ENCODE data around the gene FIZ1.

Gene FIZ1

GRCh38 chr19:55635856-55636440 is 36.6 kb upstream of the FIZ1 start:
- DNase-seq (ENCODE audit: low read depth), result no peak

GRCh38 chr19:55635334-55635717 is 36.0 kb upstream of the FIZ1 start:
- no peak for DNase-seq (ENCODE audit: low read depth)

DNA sequence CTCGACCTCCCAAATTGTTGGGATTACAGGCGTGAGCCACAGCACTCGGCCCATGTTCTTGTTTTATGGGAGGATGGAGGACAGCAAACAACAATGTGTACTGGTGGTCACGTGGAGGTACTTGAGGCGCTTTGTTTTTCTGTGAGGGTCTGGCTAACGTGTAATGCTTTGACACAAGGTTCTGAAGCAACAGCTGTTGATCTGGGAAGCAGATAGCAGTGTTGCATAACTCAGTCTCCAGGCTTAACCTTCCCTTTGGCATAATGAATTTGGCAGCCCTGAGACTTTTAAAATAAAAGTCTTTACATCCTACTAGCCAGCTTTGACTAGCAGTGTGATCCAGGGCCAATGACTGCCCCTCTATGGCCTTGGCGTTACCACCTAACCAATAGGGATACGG is 34.5 kb upstream of the FIZ1 start:
- no peak for DNase-seq (ENCODE audit: low read depth)

- DNase-seq (ENCODE audit: low read depth), result peak; percentile 71
Measured at GRCh38 chr19:55632463-55632834, 33.1 kb upstream of the FIZ1 start.

DNA sequence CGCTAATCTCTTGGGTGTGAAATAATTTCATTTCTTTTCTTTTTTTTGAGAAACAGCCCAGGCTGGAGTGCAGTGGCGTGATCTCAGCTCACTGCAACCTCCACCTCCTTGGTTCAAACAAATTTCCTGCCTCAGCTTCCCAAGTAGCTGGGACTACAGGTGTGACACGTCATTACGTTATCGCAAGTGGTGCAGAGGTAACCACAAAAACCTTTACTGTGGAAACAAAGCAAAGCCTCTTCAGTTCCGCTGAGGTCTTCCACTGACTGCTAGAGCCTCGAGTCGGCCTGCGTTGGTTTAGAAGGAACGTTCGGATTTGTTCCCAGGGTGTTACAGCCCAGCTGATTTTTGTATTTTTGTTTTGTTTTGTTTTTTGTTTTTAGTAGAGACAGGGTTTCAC is 27.0 kb upstream of the FIZ1 start:
- peak; percentile 67 for DNase-seq (ENCODE audit: low read depth)

DNA sequence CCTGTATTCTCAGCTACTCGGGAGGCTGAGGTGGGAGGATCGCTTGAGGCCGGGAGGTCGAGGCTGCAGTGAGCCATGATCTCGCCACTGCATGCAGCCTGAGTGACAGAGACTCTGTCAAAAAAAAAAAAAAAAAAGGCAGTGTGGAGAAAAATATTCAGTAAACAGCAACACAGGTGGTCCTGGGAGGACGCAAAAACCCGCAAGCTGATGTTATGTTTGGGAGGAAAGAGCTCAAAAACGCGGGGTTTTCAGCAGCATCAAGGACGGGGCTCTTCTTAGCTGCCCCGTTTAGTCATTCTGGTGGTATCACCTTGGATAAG is 25.6 kb upstream of the FIZ1 start:
- DNase-seq (ENCODE audit: low read depth), result no peak

GRCh38 chr19:55624109-55625003 is 25.0 kb upstream of the FIZ1 start, which contains the start of gene ZNF784:
Gene ZNF784, minus strand, starts transcription at chr19:55624566. Its CDS starts 5 bp downstream, at chr19:55624561.
- DNase-seq (ENCODE audit: low read depth), result peak; percentile 86

DNA sequence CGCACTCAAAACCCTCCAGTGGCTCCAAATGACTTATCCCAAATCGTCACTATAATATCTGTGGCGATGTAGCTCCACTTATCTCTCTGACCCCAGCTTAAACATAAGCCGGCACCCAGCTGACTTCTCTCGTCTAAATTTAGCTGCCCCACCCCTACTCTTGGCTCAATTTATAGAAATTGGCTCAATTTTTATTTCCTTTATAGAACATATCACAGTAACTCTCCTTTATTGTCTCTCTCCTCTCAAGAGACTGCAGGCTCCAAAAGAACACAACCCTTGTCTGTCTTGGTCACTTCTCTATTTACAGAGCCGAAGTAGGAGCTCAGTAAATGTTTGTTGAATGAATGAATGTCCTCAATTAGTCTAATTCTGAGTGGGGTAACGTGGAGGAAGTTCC is 24.2 kb upstream of the FIZ1 start:
- DNase-seq (ENCODE audit: low read depth), result no peak

DNA sequence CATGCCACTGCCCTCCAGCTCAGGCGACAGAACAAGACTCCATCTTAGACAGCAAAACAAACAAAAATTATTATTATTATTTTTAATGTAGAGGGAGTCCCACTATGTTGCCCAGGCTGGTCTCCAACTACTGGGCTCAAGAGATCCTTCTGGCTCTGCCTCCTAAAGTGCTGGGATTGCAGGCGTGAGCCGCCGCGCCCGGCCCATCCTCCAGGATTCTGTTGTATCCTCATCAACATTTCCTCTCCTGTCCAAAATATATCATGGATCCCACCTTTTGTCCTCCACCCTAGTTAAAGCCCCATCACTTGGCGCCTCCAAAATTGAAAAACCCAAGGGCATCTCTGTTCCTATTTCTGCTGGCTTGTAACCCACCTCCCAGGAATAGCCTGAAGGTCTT is 23.8 kb upstream of the FIZ1 start:
- no peak for DNase-seq (ENCODE audit: low read depth)

DNA sequence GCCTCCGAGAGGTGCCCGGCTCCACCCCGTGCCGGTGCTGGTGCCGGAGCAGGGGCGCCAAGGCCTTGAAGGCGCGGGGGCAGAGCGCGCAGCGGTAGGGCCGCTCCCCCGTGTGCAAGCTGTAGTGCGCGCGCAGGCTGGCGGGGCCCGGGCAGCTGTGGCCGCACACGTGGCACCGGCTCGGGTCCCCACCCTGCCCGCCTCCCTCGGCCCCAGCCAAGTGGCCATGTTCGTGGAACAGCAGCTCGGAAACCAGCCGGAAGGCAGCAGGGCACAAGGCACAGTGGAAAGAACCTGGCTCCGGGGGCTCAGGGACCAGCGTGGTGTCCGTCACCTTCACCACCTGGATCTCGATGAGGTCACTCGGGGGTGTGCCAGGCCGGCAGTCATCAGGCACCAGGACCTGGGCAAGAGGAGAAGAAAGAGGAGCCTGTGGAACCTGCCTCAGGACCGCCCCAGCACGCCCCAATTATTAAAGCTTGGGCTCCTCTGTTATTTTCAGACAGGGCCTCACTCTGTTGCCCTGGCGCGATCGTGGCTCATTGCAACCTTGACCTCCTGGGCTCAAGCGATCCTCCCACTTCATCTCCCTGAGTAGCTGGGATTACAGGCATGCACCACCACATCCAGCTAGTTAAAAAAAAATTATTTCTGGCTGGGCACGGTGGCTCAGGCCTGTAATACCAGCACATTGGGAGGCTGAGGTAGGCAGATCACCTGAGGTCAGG is 23.1 kb upstream of the FIZ1 start:
- no peak for DNase-seq (ENCODE audit: low read depth)

DNA sequence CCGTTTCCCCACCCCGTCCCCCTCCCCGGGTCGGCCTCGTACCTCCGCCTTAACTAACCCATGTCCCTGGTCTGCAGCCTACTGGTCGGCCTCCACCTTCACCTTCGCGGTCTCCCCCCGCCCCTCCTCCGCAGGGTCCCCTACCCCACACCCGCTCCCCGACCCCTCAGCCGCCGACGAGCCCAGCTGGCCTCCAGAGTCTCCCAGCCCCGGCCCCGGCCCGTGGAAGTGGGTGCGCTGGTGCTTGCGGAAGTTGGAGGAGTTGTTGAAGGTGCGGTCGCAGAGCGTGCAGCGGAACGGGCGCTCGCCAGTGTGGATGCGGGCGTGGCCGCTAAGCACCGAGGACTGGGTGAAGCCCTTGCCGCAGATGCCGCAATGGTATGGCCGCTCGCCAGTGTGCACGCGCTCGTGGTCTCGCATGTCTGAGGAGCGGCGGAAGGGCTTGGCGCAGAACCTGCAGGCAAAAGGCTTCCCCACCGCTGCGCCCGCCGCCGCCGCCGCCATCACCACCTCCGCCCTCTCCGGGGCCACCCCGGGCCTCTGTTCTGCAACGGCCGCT is 22.4 kb upstream of the FIZ1 start:
- no peak for DNase-seq (ENCODE audit: low read depth)

GRCh38 chr19:55621205-55621672 is 21.9 kb upstream of the FIZ1 start:
- DNase-seq (ENCODE audit: low read depth), result no peak

GRCh38 chr19:55620410-55621204 is 21.3 kb upstream of the FIZ1 start:
- DNase-seq (ENCODE audit: low read depth), result no peak

GRCh38 chr19:55619286-55619685 is 20.0 kb upstream of the FIZ1 start:
- DNase-seq (ENCODE audit: low read depth), result no peak

DNA sequence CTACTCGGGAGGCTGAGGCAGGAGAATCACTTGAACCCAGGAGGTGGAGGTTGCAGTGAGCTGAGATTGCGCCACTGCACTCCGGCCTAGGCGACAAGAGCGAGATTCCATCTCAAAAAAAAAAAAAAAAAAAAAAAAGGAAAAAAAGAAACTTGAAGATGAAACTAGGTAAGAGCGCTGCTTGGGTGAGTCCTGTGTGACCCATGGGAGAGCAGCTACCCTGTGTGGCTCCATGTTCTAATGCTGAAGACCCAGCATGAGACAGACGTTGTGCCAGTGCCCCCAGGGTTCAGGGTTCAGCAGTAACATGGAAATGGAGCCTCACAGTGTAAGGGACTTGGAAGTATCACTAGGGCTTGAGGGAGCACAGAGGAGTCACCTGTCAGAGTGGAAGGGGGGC is 19.1 kb upstream of the FIZ1 start:
- no peak for DNase-seq (ENCODE audit: low read depth)

GRCh38 chr19:55617426-55617825 is 18.1 kb upstream of the FIZ1 start:
- DNase-seq (ENCODE audit: low read depth), result no peak

DNA sequence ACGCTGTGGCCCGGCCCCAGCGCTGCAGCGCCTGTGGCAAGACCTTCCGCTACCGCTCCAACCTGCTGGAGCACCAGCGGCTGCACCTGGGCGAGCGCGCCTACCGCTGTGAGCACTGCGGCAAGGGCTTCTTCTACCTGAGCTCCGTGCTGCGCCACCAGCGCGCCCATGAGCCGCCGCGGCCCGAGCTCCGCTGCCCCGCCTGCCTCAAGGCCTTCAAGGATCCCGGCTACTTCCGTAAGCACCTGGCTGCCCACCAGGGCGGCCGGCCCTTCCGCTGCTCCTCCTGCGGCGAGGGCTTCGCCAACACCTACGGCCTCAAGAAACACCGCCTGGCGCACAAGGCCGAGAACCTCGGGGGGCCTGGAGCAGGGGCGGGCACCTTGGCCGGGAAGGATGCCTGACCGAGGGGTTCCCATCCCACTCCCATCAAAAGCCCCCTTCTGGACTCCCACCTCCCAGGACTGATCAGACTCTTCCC is 17.1 kb upstream of the FIZ1 start:
- no peak for DNase-seq (ENCODE audit: low read depth)

DNA sequence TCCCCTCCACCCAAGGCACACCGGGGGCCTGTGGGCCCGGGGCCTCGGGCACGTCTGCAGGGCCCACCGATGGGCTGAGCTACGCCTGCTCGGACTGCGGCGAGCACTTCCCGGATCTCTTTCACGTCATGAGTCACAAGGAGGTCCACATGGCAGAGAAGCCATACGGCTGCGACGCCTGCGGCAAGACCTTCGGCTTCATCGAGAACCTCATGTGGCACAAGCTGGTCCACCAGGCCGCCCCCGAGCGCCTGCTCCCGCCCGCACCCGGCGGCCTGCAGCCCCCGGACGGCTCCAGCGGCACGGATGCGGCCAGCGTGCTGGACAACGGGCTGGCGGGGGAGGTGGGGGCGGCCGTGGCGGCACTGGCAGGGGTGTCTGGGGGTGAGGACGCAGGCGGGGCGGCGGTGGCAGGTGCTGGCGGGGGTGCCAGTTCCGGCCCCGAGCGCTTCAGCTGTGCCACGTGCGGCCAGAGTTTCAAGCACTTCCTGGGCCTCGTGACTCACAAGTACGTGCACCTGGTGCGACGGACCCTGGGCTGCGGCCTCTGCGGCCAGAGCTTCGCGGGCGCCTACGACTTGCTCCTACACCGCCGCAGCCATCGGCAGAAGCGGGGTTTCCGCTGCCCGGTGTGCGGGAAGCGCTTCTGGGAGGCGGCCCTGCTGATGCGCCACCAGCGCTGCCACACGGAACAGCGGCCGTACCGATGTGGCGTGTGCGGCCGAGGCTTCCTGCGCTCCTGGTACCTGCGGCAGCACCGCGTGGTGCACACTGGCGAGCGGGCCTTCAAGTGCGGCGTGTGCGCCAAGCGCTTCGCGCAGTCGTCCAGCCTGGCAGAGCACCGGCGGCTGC is 16.5 kb upstream of the FIZ1 start:
- no peak for DNase-seq (ENCODE audit: low read depth)

- DNase-seq (ENCODE audit: low read depth), result no peak
Measured at GRCh38 chr19:55614711-55615542, 15.6 kb upstream of the FIZ1 start.

Data from T-helper 22 cell (primary cell).